ACC112 (cell line): Measurements from ENCODE around the gene CERS1.

ENCODE experiments used
- H2AFZ ChIP-seq: fragments of 200-600 bp; sonication (generic); one replicate; pipeline ENCODE4 v1.6.0; 2017; ENCODE audit warnings: antibody characterized with exemption, low read length; ENCODE audit not compliant: unreplicated experiment
- H3K27ac ChIP-seq: fragments of 200-600 bp; sonication (generic); 2 replicates; pipeline ENCODE4 v1.5.1; 2014; ENCODE audit warnings: low read depth, mild to moderate bottlenecking, antibody characterized with exemption, low read length, moderate library complexity
- H3K27me3 ChIP-seq: fragments of 200-600 bp; sonication (generic); 2 replicates; pipeline ENCODE4 v1.6.1; 2014; ENCODE audit warnings: mild to moderate bottlenecking, antibody characterized with exemption, low read length, moderate library complexity, mixed read lengths; ENCODE audit not compliant: insufficient read depth
- H3K36me3 ChIP-seq: fragments of 200-600 bp; sonication (generic); 2 replicates; pipeline ENCODE4 v1.6.1; 2016; ENCODE audit warnings: mild to moderate bottlenecking, antibody characterized with exemption, low read length, moderate library complexity, mixed read lengths; ENCODE audit not compliant: insufficient read depth
- H3K4me1 ChIP-seq: fragments of 200-600 bp; sonication (generic); one replicate; pipeline ENCODE4 v1.6.1; 2016; ENCODE audit warnings: low read length, mixed read lengths; ENCODE audit not compliant: insufficient read depth, unreplicated experiment, control insufficient read depth
- H3K4me3 ChIP-seq: fragments of 200-600 bp; sonication (generic); 2 replicates; pipeline ENCODE4 v1.5.1; 2014; ENCODE audit warnings: mild to moderate bottlenecking, low read depth, low read length
- H3K79me2 ChIP-seq: fragments of 200-600 bp; sonication (generic); one replicate; pipeline ENCODE4 v1.6.0; 2016; ENCODE audit warnings: low read length; ENCODE audit not compliant: control insufficient read depth, unreplicated experiment, insufficient read depth

The CERS1 gene

GRCh38 chr19:18828786-18829185 is 67.2 kb downstream of the CERS1 start:
- H3K4me1 ChIP-seq: peaks cover 3% of the 10 kb centered on the region
- peaks cover 20% of the 10 kb centered on the region for H3K79me2 ChIP-seq
- H2AFZ ChIP-seq: no peak overlapping the region
- no peaks in the 10 kb centered on the region for H3K27me3 ChIP-seq
- H3K4me3 ChIP-seq: no peak overlapping the region
- H3K27ac ChIP-seq: no peak overlapping the region
- H3K36me3 ChIP-seq: no peaks in the 10 kb centered on the region
